Measurements from ENCODE around the gene RHEX. TPM values are rescaled to one million over a fixed set of nuclear protein-coding genes. Genes with fewer than 3 reads are reported as not detected.
"Not testable (repeated sequence)": the region's sequence is repeated elsewhere in the genome, so short reads cannot be mapped to it uniquely, and the experiment has no call there.

The RHEX gene
- total RNA-seq, 1 donor from 2014 or later, result not detected

DNA sequence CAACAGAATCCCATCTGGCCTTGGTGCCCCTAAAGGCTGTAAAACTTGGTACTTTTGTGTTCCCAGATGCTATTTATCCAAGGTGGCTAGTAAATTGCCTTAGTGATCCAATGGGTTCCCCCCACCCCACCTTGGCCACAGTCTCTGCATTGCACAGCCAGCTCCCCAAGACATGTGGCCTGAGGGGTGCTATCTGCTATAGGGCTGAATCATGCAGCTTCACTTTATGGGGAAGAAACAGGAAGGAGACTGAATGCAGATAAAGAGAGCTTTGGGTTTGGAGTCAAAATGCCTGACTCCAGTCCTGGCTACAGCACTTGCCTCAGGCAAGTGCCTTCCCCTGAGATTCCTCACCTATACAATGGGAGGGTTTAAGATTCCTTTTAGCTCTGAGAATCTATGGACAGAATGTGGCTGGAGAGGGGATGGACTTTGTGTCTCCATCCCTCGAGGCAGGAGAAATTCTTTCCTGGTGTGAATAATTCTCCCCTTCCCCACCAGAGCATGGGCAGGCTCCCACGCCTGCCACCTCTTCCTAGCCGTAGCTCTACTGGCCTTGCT, 6.5 kb downstream of the RHEX start:
- peaks cover 3% of the 10 kb centered on the region for H3K9me3 ChIP-seq (ENCODE audit: insufficient read depth, low read depth, low read length)
- H2AFZ ChIP-seq (ENCODE audit: low read depth, low read length), result no peak overlapping the region
- no peak for DNase-seq (ENCODE audit: low read depth)
- H3K36me3 ChIP-seq (ENCODE audit: insufficient read depth, low read length), result no peaks in the 10 kb centered on the region
- no peak overlapping the region for H3K27ac ChIP-seq (ENCODE audit: low read depth, low read length)
- H3K79me2 ChIP-seq (ENCODE audit: insufficient read depth, low read length), result no peaks in the 10 kb centered on the region
- no peak overlapping the region for H3K27ac Mint-ChIP-seq (ENCODE audit: unreplicated experiment)
- no peak for FAIRE-seq
- no peak overlapping the region for H3K4me2 ChIP-seq (ENCODE audit: low read length)
- no peak overlapping the region for H3K4me3 Mint-ChIP-seq (ENCODE audit: unreplicated experiment)
- H3K9ac ChIP-seq (ENCODE audit: low read length), result no peak overlapping the region
- H3K9me3 Mint-ChIP-seq (ENCODE audit: unreplicated experiment), result peaks cover 6% of the 10 kb centered on the region
- H3K27me3 ChIP-seq (ENCODE audit: insufficient read depth, low read length), result no peaks in the 10 kb centered on the region
- H3K36me3 Mint-ChIP-seq (ENCODE audit: low read depth, unreplicated experiment), result peaks cover 2% of the 10 kb centered on the region
- no peaks in the 10 kb centered on the region for H4K20me1 ChIP-seq (ENCODE audit: insufficient read depth, low read length)
- TF ChIP-seq, protein P1, sequence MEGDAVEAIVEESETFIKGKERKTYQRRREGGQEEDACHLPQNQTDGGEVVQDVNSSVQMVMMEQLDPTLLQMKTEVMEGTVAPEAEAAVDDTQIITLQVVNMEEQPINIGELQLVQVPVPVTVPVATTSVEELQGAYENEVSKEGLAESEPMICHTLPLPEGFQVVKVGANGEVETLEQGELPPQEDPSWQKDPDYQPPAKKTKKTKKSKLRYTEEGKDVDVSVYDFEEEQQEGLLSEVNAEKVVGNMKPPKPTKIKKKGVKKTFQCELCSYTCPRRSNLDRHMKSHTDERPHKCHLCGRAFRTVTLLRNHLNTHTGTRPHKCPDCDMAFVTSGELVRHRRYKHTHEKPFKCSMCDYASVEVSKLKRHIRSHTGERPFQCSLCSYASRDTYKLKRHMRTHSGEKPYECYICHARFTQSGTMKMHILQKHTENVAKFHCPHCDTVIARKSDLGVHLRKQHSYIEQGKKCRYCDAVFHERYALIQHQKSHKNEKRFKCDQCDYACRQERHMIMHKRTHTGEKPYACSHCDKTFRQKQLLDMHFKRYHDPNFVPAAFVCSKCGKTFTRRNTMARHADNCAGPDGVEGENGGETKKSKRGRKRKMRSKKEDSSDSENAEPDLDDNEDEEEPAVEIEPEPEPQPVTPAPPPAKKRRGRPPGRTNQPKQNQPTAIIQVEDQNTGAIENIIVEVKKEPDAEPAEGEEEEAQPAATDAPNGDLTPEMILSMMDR (IDR thresholded peaks at IDR 0.05; ENCODE audit: insufficient read depth, low read depth, low read length), result no peak
- no peak for TF ChIP-seq EZH2 (IDR thresholded peaks at IDR 0.05; ENCODE audit: insufficient read depth, low read length)
- peaks cover 21% of the 10 kb centered on the region for H3K27me3 Mint-ChIP-seq (ENCODE audit: low read depth, unreplicated experiment)
- H3K4me1 ChIP-seq (ENCODE audit: insufficient read depth, low read length), result no peaks in the 10 kb centered on the region
- H3K4me3 ChIP-seq (ENCODE audit: insufficient read depth, low read depth, low read length), result no peak overlapping the region
- no peaks in the 10 kb centered on the region for H3K4me1 Mint-ChIP-seq (ENCODE audit: low read depth, unreplicated experiment)

DNA sequence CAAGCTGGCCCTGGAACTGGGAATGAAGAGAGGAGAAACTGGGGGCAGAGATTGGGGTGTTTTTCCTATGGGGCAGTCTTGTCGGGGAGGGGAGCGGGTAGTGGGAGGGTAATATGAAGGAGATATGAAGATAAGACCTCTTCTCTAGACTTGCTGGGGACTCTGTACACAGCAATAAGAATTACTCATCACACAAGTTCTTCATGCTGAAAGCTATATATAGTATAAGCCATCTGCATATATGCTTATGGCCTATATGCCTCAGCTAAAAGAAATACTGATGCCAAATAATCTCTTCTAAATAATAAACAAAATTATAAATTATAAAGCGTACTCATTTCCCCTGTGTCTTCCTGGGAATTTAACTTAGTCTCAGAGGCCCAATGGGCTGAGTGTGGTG, 7.9 kb downstream of the RHEX start:
- Histone ChIP-seq H4K20me1 (ENCODE audit: insufficient read depth, low read length) (no peaks in the 10 kb centered on the region), H2AFZ (ENCODE audit: low read depth, low read length) (no peak overlapping the region), H3K27me3 (ENCODE audit: insufficient read depth, low read length) (no peaks in the 10 kb centered on the region), H3K9ac (ENCODE audit: low read length) (no peak overlapping the region), H3K4me2 (ENCODE audit: low read length) (no peak overlapping the region), H3K27ac (ENCODE audit: low read depth, low read length) (no peak overlapping the region), H3K79me2 (ENCODE audit: insufficient read depth, low read length) (no peaks in the 10 kb centered on the region), H3K36me3 (ENCODE audit: insufficient read depth, low read length) (no peaks in the 10 kb centered on the region), H3K9me3 (ENCODE audit: insufficient read depth, low read depth, low read length) (peaks cover 3% of the 10 kb centered on the region), H3K4me3 (ENCODE audit: insufficient read depth, low read depth, low read length) (no peak overlapping the region), H3K4me1 (ENCODE audit: insufficient read depth, low read length) (no peaks in the 10 kb centered on the region)
- DNase-seq (ENCODE audit: low read depth), result no peak
- Mint-ChIP-seq H3K9me3 (ENCODE audit: unreplicated experiment) (peaks cover 6% of the 10 kb centered on the region), H3K4me3 (ENCODE audit: unreplicated experiment) (no peak overlapping the region), H3K27ac (ENCODE audit: unreplicated experiment) (no peak overlapping the region), H3K27me3 (ENCODE audit: low read depth, unreplicated experiment) (peaks cover 19% of the 10 kb centered on the region), H3K36me3 (ENCODE audit: low read depth, unreplicated experiment) (peaks cover 2% of the 10 kb centered on the region), H3K4me1 (ENCODE audit: low read depth, unreplicated experiment) (no peaks in the 10 kb centered on the region)
- TF ChIP-seq, protein P1 (IDR thresholded peaks at IDR 0.05; ENCODE audit: insufficient read depth, low read depth, low read length), result no peak
- TF ChIP-seq EZH2 (IDR thresholded peaks at IDR 0.05; ENCODE audit: insufficient read depth, low read length), result no peak
- no peak for FAIRE-seq

DNA sequence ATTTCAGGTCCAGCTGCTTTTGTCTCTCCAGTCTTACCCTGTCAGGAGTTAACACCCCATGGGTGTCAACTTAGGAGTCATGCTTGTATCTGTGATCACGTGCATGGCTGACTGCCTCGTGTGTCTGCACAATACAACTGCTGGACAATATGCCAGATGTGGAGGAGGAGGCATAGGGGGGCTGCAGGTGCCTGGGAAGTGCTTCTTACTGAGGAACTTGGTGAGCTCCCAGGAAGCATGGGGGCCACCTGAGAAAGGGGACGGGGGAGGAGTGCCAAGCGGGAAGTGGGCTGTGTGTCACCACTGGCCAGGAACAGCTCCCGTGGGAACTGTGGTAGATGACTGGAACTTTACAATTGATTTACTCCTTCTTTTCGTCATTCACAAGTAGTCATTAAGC, 9.5 kb downstream of the RHEX start:
- Histone ChIP-seq H3K4me1 (ENCODE audit: insufficient read depth, low read length) (no peaks in the 10 kb centered on the region), H3K4me3 (ENCODE audit: insufficient read depth, low read depth, low read length) (no peak overlapping the region), H3K36me3 (ENCODE audit: insufficient read depth, low read length) (no peaks in the 10 kb centered on the region), H3K9me3 (ENCODE audit: insufficient read depth, low read depth, low read length) (peaks cover 3% of the 10 kb centered on the region), H3K9ac (ENCODE audit: low read length) (no peak overlapping the region), H4K20me1 (ENCODE audit: insufficient read depth, low read length) (no peaks in the 10 kb centered on the region), H3K79me2 (ENCODE audit: insufficient read depth, low read length) (no peaks in the 10 kb centered on the region), H3K4me2 (ENCODE audit: low read length) (no peak overlapping the region), H3K27ac (ENCODE audit: low read depth, low read length) (no peak overlapping the region), H2AFZ (ENCODE audit: low read depth, low read length) (no peak overlapping the region), H3K27me3 (ENCODE audit: insufficient read depth, low read length) (peaks cover under 1% of the 10 kb centered on the region)
- Mint-ChIP-seq H3K4me1 (ENCODE audit: low read depth, unreplicated experiment) (peaks cover 6% of the 10 kb centered on the region), H3K27me3 (ENCODE audit: low read depth, unreplicated experiment) (peaks cover 18% of the 10 kb centered on the region), H3K27ac (ENCODE audit: unreplicated experiment) (no peak overlapping the region), H3K9me3 (ENCODE audit: unreplicated experiment) (peaks cover 6% of the 10 kb centered on the region), H3K36me3 (ENCODE audit: low read depth, unreplicated experiment) (peaks cover 2% of the 10 kb centered on the region), H3K4me3 (ENCODE audit: unreplicated experiment) (no peak overlapping the region)
- TF ChIP-seq, protein P1 (IDR thresholded peaks at IDR 0.05; ENCODE audit: insufficient read depth, low read depth, low read length), result no peak
- no peak for TF ChIP-seq EZH2 (IDR thresholded peaks at IDR 0.05; ENCODE audit: insufficient read depth, low read length)
- DNase-seq (ENCODE audit: low read depth) (no peak), FAIRE-seq (no peak)

DNA sequence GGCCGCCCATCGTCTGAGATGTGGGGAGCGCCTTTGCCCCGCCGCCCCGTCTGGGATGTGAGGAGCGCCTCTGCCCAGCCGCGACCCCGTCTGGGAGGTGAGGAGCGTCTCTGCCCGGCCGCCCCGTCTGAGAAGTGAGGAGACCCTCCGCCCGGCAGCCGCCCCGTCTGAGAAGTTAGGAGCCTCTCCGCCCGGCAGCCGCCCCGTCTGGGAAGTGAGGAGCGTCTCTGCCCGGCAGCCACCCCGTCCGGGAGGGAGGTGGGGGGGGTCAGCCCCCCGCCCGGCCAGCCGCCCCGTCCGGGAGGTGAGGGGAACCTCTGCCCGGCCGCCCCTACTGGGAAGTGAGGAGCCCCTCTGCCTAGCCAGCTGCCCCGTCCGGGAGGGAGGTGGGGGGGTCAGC, 11.0 kb downstream of the RHEX start:
- not testable (repeated sequence) for H4K20me1 ChIP-seq (ENCODE audit: insufficient read depth, low read length); H3K9ac ChIP-seq (ENCODE audit: low read length); H3K36me3 Mint-ChIP-seq (ENCODE audit: low read depth, unreplicated experiment); DNase-seq (ENCODE audit: low read depth); H3K27ac Mint-ChIP-seq (ENCODE audit: unreplicated experiment); H3K9me3 Mint-ChIP-seq (ENCODE audit: unreplicated experiment); H3K79me2 ChIP-seq (ENCODE audit: insufficient read depth, low read length); H3K4me3 ChIP-seq (ENCODE audit: insufficient read depth, low read depth, low read length); H2AFZ ChIP-seq (ENCODE audit: low read depth, low read length); FAIRE-seq; H3K36me3 ChIP-seq (ENCODE audit: insufficient read depth, low read length); H3K4me3 Mint-ChIP-seq (ENCODE audit: unreplicated experiment); H3K27ac ChIP-seq (ENCODE audit: low read depth, low read length); H3K4me1 Mint-ChIP-seq (ENCODE audit: low read depth, unreplicated experiment); H3K9me3 ChIP-seq (ENCODE audit: insufficient read depth, low read depth, low read length); H3K4me1 ChIP-seq (ENCODE audit: insufficient read depth, low read length); H3K4me2 ChIP-seq (ENCODE audit: low read length)
- peaks cover 11% of the 10 kb centered on the region for H3K27me3 ChIP-seq (ENCODE audit: insufficient read depth, low read length)
- H3K27me3 Mint-ChIP-seq (ENCODE audit: low read depth, unreplicated experiment), result peaks cover 32% of the 10 kb centered on the region
